Epithelial cell of proximal tubule (primary cell): Measurements from ENCODE around the gene MYBL2. TPM values are rescaled to one million over a fixed set of nuclear protein-coding genes. Genes with fewer than 3 reads are reported as not detected.
"Not testable (repeated sequence)": the region's sequence is repeated elsewhere in the genome, so short reads cannot be mapped to it uniquely, and the experiment has no call there.

Experiments
- DNase-seq: peaks from one replicate; pipeline ENCODE4 v3.0.0-alpha.2; 2011; ENCODE audit warnings: low read depth
- H3K4me3 ChIP-seq: 2 replicates; pipeline ENCODE4 v1.5.1; 2011; ENCODE audit warnings: low read depth, mild to moderate bottlenecking, low read length
- total RNA-seq: library from RNA; depleted of rRNA; stranded (reverse); fragments of >200 nt; gene quantifications from 2 replicates; pipeline ENCODE4 v1.2.3, GENCODE V29; 2015
- TF ChIP-seq, protein P1 (sequence below): conservative IDR thresholded peaks from 2 replicates; pipeline ENCODE4 v1.5.1; 2012; ENCODE audit warnings: low read depth, mild to moderate bottlenecking, low read length

MYBL2 gene
- total RNA-seq, 1 donor from 2014 or later: 77.0 TPM

DNA sequence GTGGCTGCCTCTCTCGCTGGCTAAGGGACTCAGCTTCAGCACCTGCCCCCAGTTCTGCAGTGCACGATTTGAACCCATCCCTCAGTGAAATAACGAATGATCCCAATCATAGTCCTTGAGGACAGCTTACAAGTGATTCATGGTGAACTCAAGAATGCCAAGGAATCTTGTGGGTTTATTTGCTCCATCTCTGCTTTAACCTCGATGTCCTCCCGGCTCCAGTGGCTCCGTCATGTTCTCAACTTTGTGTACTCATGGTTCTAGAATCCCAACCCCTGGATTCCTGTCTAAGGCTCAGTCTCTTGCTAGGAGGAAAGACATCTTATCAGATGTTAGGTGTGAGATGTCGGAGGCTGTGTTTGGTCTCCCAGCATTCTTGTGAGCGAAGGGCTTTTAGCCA lies 88.9 kb downstream of the MYBL2 start:
- no peak for DNase-seq
- H3K4me3 ChIP-seq: no peak overlapping the region
- TF ChIP-seq, protein P1, sequence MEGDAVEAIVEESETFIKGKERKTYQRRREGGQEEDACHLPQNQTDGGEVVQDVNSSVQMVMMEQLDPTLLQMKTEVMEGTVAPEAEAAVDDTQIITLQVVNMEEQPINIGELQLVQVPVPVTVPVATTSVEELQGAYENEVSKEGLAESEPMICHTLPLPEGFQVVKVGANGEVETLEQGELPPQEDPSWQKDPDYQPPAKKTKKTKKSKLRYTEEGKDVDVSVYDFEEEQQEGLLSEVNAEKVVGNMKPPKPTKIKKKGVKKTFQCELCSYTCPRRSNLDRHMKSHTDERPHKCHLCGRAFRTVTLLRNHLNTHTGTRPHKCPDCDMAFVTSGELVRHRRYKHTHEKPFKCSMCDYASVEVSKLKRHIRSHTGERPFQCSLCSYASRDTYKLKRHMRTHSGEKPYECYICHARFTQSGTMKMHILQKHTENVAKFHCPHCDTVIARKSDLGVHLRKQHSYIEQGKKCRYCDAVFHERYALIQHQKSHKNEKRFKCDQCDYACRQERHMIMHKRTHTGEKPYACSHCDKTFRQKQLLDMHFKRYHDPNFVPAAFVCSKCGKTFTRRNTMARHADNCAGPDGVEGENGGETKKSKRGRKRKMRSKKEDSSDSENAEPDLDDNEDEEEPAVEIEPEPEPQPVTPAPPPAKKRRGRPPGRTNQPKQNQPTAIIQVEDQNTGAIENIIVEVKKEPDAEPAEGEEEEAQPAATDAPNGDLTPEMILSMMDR: no peak

DNA sequence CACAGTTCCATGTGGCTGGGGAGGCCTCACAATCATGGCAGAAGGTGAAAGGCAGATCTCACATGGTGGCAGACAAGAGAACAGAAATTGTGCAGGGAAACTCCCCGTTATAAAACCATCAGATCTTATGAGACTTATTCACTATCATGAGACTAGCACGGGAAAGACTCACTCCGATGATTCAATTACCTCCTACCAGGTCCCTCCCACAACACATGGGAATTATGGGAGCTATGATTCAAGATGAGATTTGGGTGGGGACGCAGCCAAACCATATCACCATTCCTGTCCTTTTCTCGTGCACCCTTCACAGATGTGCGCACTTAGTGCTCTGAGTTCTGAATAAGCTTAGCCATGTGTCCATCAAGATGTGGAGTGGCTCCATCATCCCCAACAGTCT lies 91.0 kb downstream of the MYBL2 start:
- not testable (repeated sequence) for DNase-seq, H3K4me3 ChIP-seq

DNA sequence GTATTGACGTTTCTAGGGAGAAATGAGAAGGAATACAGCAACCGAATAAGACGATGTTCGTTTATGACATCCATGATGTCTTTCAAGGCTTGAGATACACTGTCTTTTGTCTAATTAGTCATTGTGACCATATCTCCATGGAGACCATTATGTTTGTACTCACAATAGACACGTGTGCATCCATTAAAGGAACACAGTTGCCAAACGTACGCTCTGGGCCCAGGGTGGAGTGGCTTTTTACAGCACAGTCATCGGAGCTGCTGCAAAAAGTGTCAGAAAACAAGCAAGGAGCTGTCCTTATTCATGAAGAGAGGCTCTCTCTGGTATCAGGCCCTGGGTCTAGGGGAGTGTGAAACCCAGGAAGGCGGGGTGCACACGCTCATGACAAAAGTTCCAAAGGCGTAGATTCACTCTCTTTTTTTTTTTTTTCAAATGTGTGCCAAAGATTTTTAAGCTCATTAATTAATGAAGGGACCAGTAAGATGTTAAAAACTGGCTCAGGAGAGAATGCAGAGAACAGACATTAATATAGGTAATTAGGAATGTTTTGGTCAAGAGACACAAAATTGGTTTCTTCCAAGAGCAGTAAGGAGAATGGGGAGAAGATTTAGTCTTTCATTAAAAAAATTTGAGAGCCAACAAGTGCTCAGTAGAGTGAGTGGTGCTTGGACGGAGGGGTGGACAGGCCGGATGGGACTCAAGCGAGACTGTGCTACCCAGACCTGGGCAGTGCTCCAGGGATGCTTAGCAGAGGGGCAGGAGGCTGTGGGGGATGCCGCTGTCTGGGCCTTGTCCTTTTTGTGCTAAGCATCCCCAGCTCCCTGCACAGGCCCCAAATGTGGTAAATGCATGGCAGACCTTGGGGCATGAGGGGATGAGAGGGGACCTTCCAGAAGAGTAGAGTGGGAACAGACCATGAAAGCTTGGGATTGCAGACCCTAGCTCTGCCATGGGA lies 94.7 kb downstream of the MYBL2 start:
- TF ChIP-seq, protein P1: no peak
- H3K4me3 ChIP-seq: no peak overlapping the region
- no peak for DNase-seq

DNA sequence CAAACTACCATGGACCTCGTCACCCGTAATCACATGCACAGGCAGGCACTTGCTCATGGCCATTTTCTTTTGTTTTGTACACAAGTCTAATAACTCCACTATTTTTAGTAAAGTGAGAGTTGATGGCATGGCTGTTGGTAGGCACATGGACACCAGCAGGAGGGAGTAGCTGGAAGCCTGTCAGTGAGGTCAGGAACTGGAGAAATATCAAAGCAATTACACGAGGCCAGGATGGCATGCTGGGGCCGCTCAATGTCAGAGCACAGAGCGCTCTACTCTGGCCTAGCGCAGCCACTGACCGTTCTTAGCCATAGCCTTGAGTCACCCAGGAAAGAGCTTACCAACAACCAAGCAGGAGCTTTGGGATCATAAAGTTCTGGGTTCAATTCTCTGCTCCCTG lies 96.0 kb downstream of the MYBL2 start:
- TF ChIP-seq, protein P1: no peak
- no peak for DNase-seq
- H3K4me3 ChIP-seq: no peak overlapping the region

DNA sequence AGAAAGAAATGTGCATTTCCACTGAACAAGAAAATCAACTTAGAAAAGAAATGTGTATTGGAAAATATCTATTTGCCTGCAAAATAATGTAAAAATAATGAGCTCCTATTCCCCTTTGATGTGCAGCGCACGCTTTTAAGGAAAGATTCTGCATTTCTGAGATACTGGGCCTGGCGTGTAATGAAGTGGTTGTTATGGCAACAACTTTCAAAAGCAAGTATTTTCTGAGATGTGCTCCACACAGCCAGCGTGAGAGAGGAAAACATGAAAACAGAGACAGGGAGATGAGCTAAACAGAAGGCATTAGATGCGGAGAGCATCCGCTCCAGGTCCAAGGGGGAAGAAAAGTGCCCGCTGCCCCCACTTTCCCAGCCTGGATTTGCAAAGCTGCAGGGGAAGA lies 99.0 kb downstream of the MYBL2 start:
- no peak overlapping the region for H3K4me3 ChIP-seq
- TF ChIP-seq, protein P1: no peak
- no peak for DNase-seq

Other genes with a start within 250 kb of the MYBL2 start
- gene SRSF6, start 209.2 kb upstream of the MYBL2 start, total RNA-seq: 42.9 and 73.2 TPM in 2 replicates
- gene L3MBTL1, start 159.4 kb upstream of the MYBL2 start, total RNA-seq: 3.5 and 5.2 TPM in 2 replicates
- 5.9 and 9.8 TPM in 2 replicates for gene SGK2, start 108.1 kb upstream of the MYBL2 start, total RNA-seq
- gene IFT52, start 76.2 kb upstream of the MYBL2 start, total RNA-seq: 19.8 and 21.2 TPM in 2 replicates
- gene GTSF1L, start 59.9 kb downstream of the MYBL2 start, total RNA-seq: not detected in 2 replicates
- gene TOX2, start 247.7 kb downstream of the MYBL2 start, total RNA-seq: 2.0 and 2.5 TPM in 2 replicates